ENCODE measurements around the gene PTPRM.

PTPRM gene

DNA sequence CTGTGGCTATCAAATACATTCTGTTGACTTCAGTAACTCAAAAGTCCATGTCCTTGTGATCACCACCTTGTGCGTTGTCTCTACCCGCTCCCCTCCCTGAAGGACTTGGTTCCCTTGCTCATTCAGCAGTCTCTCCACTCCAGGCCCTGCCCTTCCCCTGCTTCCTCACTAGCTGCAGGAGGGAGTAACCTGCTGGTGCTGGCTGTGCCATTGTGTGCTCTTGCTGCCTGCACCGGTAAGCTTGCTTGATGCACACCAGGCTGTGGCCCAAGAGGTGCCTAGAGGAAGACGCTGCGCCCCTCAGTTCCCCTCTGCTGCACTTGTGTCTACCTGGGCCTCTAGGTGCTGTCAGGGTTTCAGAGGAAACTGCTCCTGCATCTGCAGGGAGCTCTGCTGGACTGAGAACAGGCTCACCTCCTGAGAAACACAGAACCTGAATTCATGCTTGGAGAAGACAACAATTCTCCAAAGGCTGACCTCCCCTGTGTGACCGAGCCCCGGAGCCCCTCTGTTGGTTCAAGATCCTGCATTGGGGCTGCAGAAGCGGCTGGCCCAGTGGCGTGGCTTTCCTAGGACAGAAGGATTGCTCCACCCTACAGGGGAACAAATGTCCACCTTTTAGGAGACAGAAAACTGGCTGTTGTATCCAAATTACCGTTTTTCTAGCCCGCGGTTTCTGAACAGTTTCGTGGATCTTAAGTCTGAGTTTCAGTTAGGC, 33.6 kb downstream of the PTPRM start:
- no peak for DNase-seq

DNA sequence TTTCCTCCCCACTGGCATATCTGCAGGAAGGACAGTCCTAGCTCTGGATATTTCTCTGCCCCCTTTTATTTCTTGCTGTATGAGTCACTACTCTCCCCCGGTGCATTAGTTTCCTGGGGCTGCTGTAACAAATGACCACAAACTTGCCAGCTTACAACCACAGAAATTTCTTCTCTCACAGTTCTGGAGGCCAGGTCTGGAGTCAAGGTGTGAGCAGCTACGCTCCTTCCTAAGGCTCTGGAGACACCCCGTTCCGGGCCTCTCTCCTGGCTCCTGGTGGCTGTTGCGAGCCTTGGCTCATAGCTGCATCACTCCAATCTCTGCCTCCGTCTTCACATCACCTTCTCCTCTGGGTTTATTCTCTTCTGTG, 34.1 kb downstream of the PTPRM start:
- no peak for DNase-seq

DNA sequence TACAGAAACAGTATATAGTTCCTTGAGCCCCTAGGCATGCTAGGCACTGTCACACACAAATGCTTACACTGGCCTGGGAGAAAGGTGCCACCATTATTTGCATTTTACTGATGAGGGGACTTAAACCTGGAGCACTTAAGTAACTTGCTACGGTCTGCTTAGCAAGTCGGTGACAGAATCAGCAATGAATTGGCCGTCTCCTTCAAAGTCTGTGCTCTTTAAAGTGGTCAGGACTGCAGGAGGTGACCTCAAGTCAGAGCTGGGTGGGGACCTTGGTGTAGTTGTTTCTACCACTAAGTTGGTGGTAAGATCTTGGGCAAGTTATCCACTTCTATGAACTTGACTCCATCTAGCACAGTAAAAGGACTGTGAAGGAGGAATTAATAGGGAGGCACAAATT, 34.8 kb downstream of the PTPRM start:
- no peak for DNase-seq

DNA sequence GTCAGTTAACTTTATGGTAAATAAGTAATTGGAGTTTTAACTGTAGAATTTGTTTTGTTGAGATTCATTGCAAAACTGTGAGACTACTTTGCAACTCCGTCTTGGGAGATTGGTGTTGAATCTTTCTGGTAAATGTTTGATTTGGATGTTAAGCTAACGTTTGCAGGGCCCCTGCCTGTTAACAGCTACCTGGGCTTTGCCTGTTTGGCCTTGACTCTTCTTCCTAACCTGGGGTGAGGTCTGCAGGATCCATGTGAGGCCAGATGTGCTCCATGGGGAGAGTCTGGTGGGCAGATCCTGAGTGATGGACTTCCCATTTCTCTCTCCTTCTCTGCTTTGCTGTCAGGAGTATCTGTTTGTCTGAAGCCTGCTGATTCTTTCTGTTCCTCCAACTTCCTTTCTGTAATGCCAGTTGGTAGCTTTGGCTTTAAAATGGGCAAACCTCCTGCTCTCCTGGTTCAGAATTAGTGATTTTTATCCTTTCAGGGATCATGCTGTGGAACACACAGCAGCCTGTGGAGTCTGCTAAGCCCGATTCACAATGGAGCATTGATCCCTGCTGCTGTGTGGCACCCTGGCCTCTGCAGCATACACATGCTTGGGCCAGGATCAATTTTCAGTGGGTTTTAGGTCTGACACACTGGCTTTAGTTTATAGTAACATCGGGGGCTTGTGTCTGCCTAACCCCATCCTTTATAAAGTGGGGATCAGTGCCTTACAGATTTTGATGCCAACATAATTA, 36.3 kb downstream of the PTPRM start:
- DNase-seq = no peak

DNA sequence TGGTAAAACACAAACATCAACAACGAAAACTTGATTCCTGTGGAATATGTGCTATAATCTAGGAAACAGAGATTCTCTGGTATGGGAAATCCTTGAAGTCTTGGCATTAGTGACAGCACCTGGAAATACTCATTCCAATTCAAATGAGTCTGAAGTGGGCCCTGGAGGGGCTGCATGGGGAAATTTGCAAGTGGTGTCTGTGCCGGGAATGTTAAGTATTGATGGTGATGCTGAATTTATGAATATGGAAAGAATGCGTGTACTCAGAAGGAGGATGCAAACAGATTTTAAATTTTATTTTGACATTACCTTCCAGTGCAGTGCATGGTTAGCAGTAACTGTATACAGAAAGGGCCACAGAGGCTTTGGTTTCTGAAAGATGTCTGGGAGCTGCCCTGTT, 37.2 kb downstream of the PTPRM start:
- DNase-seq = no peak

DNA sequence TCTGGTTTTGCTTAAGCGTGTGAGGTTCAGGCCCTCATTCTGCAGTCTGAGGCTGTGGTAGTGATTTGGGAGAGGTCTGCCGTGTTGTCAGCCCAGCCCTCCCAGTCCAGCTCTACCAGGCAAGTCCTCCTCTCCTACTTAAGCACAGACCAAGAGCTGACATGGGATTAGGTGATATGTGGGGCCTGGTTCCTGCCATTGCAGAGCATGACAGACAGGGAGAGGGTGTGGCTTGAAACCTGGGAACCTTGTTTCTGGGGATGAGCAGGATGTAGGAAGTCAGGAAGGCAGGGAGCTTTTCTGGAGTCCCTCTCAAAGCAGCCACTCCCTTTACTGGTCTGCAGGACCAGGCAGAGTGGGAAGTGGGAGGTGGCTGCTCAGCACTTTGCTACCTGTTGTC, 38.6 kb downstream of the PTPRM start:
- DNase-seq = no peak

DNA sequence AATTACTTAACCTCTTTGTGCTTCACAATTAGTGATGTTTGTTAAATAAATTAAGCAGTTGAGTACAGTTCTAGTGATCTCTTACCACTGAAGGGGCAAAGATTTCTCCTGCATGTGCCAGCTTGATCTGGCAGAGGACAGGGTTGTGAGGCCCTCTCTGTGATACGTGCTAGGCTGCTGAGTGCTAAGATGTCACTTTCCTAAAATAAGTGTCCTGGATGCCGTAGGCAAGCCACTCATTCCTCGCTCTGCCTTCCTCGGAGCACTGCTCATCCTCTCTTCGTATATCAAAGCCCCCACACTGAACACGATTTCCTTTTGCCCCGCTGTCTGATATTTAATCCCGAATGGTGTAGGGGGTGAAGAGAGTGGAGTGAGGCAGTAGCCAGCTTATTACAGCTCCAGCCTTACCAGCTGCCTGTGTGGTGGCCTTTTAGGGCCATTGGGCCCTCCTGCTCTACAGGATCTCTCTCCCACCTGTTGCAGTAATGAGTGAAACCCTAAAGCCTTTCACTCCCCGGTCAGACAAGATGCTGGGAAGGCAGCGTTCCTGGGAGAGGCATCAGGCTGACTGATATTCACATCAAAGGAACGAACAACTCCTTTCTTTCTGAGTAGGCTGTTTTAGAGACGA, 40.5 kb downstream of the PTPRM start:
- no peak for DNase-seq

DNA sequence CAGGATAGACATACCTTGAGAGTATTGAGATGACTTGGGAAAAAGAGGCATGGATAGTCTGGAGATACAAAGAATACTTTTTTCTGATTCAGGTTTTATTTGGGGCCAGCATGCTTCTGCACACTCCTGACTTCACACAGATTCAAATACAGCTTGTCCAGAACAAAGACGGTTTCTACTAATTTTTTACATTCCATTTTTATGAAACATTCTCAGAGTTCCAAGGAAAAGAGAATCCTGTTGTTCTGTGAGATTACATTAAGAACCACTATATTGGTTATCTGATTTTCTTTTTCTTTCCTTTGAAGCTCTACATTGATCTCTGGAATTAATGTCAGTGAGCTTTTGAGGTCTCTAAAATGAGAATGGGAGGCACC, 41.0 kb downstream of the PTPRM start:
- no peak for DNase-seq

DNA sequence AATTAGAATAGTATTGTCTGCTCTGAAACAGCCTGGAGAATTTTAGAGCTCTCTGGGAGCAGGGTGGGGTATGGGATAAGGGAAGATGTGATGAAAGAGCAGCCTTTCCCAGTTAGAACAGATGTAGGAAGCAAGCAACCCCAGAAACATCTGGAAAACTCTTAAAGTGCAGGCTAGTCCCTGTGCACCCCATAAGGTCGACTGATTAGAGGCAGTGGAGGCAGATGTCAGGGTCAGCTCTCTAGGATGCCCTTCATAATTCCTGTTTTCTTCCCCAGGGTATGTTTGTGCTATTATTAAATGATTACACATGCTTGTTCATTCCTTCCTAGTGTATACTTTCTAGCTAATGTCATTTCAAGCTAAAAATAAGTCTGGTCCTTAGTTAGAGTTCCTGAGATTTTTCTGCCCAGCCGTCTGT, 41.7 kb downstream of the PTPRM start:
- no peak for DNase-seq

DNA sequence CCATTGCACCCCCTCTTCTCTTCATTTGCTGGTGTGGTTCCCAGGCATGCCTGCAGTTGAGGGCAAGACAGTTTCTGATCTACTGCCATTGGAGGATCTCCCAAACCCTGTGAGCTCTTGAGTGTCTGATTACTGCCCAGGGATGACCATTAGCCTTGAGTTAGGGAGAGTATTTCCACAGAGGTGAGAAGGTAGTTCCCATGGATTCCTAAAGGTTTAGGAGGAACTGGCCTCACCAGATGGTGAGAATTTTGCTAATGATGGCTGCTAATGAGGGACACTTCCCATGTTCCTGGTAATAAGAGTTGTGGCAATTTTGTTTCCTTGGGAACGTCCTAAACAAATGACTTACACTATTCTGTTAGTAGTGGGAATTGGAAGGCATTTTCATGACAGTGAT, 42.5 kb downstream of the PTPRM start:
- DNase-seq = no peak

DNA sequence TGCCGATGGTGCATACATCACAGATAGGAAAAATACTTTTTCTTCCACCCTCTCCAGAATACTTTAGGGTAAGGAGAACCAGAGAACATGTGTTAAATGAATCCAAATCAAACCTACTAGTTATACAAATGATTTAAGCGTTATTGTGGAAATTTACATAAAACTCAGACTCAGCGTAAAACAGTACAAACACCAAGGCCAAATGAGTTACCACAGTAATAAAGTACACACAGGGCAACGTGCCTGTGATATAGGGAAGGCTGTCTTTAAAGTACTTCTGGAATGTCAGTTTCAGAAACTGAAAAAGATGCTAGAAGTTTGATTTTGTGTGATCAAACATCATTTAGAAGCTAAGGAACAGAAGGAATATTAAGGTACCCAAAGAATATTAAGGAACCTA, 46.9 kb downstream of the PTPRM start:
- no peak for DNase-seq

DNA sequence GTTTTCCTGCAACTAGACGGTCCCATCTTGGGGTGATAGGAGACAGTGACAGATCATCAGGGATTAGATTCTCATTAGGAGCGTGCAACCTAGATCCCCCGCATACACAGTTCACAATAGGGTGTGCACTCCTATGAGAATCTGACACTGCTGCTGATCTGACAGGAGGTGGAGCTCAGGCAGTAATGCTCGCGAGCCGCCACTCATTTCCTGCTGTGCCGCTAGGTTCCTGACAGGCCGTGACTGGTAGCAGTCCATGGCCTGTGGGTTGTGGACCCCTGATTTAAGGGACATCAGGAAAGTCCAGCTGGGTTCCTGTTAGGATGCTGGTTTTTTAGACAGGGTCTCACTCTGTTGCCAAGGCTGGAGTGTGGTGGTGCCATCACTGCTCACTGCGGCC, 48.7 kb downstream of the PTPRM start:
- no peak for DNase-seq

DNA sequence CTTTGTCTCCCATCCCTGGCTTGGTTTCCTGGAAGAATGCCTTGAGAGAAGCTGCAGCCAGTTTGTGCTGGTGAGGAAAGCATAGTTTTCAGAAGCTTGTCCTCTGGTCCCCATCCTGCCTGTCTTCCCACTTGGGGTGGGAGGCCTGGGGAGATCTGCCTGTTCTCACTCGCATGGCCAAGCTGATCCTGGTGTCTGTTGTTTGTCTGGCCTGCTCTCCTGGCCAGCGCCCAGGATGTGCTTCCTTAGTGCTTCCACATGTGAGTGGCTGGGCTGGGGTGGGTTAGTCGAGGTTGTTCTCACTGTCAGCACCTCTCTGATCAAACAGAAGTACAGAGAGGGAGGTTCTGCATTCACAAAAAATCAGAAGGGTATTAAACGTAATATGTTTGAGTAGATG, 49.5 kb downstream of the PTPRM start:
- no peak for DNase-seq

DNA sequence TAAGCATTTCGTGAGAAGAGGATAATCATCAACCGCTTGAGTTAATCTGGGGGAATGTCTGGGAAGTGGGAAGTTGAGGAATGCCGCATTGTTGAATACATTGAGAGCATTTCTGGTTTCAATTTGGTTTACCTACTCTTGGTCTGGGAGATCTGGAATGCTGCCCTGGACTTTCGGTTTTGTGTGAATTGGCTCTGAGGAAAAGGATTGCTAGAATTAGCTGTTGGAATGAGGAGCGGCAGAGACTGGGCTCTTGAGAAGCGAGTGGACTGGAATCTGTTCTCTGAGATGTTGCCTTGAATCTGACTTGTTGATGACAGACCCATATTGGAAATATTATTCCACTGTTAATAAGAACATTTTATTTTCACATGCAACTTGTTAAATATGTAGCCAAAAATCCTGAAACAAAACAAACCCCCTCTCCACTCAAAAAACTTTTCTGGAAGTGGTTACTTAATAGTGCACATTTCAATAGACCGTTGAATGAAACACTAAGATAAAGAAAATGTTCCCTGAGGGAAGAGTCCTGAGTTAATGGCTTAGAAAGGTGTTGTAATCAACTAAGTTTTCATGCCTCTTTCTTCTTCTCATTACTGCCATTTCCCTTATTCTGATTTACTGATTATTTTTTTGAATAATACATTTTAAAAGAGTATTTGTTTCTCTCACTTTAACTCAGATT, 50.8 kb downstream of the PTPRM start:
- DNase-seq = no peak

DNA sequence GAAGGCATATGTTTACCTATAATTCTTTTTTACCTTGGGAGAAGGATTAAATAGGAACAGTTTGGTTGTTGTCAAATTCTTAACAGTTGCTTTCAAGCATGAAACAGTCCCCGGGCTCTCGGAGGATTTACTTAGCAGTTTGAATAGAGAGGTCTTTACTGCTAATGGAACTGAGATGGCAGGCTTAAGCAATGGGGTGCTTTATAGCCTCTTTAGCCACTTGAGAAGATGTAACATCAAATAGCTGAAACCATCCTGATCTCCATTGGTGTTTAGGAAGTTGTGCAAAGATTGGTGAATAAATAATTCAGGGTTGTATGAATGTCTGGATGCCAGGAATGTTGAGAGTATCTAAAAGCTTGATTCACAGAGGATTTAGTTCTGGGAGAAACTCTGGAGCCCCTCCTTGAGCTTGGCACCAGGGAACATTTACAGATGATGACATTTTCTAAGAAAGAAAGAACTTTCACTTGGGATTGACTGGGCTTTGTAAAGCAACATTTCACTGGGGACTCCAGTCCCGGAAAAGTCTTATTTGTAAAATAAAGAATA, 51.9 kb downstream of the PTPRM start:
- no peak for DNase-seq

DNA sequence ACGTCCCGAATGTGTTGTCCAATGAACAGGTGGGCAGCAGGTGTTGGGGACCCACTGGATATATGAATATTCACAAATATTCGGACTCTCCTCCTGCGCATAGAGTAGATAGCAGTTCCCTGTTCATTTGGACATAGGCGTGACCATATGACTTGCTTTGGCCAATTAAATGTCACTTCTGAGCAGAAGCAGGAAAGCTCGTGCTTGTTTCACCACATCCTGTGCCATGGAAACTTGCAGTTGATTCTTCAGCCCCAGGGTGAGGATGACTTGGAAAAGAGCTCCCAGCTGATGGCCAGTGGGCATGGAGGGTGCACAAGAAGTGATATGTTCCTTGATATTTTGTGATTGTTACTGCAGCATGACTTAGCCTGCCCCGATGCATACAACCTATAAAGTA, 52.6 kb downstream of the PTPRM start:
- DNase-seq = no peak

DNA sequence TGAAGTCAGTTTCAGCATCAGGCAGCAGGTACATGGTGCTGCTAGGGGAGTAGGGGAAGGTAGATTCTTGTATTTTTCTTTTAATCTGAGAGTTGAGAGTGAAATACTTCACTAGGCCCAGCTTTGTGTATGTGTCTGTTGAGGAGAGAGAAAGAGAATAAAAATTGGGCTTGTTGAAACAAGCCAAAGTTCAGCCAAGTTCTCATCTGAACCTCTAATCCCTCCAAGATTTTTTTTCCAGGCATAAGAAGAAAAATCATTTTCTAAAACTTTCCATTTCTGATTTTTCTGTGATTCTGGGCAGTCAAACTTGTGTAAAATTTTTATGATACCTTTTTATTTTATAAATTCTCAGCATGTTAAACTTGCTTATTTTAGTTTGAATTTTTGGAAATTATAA, 55.6 kb downstream of the PTPRM start:
- DNase-seq = no peak

DNA sequence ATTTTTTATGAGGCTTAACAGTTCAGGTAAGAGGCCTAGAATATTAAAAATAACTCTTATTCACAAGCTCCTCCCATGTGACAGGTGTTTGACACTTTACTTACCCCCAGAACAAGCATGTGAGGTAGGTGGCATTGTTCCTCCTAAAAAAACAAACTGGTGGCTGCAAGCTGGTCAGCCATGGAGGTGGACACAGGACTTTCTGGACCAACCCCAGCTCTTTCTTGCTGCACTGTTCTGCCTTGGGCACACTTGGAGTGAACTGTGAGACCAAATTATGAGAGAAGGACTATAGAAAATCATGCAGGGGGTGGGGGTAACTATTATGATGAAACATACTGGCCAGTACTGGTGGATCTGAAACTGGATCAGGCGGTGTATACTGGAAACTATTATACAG, 56.6 kb downstream of the PTPRM start:
- no peak for DNase-seq

DNA sequence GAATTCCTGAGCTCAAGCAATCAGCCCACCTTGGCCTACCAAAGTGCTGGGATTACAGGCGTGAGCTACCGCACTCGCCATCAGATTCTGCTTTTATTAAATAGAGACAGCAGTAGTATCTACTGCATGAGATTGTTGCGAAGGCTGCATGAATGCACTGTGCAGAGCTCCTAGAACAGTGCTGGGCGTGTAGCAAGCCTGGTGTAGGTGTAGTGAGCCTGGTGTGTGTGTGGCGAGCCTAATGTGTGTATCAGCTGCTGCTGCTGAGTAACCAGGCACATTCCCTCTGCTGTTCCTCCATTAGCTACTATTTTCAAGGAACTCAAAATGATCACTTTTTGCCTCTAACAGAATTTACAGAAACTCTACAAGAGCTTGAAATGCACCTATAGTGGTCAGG, 57.6 kb downstream of the PTPRM start:
- no peak for DNase-seq

DNA sequence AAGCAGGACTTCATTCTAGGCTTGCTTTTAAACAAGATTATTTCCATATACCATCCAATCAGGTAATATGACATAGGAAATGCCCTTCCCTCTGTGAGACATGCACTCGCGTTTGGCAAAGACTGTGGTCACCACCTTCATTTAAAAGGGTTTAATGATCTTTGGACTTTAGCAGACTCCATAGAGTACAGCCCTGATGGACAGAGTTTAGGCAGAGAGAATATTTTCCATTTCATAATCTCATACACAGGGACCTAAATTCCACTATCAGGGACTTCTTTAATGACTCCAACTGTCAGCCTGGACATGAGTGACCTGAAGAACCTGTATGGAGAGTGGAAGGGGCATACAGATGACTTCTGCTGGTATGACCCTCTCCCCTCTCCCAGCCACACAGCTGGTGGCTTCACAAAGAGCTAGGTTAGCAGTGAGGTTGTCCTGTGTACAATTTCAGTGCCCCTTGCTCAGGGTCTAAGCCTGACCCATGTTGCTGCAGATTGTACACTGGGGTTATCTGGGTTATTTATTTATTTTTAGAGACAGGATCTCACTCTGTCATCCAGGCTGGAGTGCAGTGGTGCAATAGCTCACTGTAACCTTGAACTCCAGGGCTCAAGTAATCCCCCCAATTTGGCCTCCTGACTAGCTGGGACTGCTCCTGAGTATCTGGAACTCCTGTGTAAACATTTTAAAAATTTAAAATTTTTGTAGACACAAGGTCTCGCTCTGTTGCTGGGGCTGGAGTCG, 59.2 kb downstream of the PTPRM start:
- DNase-seq = no peak

DNA sequence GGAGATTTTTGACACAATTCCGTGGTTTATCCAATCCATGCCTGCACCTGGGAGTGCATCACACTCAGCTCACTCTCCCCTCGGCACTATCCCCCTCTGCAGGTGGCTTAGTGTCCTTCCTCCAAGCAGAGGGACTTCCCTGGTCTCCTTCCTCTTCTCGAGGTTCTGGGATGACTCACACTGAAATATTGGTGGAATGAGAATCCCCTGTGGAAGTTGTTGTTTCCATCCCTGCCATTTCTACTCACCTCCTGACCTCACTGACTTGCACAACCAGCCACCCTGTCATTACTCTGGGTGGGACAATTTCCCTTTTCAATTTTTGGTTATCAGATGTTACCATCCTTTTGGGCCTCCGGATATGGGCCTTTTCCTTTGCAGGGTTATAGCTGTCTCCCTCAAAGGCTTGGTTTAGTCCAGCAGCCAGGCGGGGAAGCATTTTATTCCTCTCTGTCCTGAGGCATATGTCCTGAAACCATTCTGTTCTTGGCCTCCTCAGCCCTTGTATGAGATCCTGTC, 59.9 kb downstream of the PTPRM start:
- no peak for DNase-seq

DNA sequence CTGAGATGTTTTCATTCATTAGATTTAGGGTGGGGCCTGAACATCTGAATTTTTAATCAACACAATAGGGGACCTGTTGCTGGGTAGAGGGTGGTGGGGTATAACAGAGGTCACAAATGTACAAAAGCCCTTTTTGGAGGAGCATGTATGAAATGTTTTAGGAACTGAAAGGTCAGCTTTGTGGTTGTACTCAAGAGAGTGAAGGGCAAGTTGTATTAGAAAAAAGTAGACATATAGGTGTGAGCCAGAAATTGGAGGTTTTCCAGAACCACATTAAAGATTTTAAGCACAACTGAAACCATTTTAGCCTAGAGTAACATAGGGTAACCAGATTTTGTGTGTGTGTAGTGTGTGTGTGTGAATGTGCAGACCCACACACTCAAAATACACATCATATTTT, 62.3 kb downstream of the PTPRM start:
- no peak for DNase-seq
